Parathyroid adenoma (tissue), 2 donors: ENCODE data around the gene NT5C.

Experiments used
- H2AFZ ChIP-seq: fragments of 300-600 bp; sonication (generic); one replicate; pipeline ENCODE4 v1.7.0; 2017; ENCODE audit warnings: antibody characterized with exemption, mild to moderate bottlenecking
- H3K27ac ChIP-seq: fragments of 300-600 bp; sonication (generic); one replicate; pipeline ENCODE4 v1.7.0; 2017
- H3K27me3 ChIP-seq: fragments of 300-600 bp; sonication (generic); one replicate; pipeline ENCODE4 v1.7.0; 2017; ENCODE audit warnings: low read length; ENCODE audit not compliant: control insufficient read depth, insufficient read depth
- H3K36me3 ChIP-seq: fragments of 300-600 bp; sonication (generic); one replicate; pipeline ENCODE4 v1.7.0; 2017; ENCODE audit warnings: low read length; ENCODE audit not compliant: control insufficient read depth, insufficient read depth
- H3K4me1 ChIP-seq: fragments of 300-600 bp; sonication (generic); one replicate; pipeline ENCODE4 v1.7.0; 2017; ENCODE audit warnings: control low read depth
- H3K4me2 ChIP-seq: fragments of 300-600 bp; sonication (generic); one replicate; pipeline ENCODE4 v1.7.0; 2017; ENCODE audit warnings: low read length
- H3K4me3 ChIP-seq: fragments of 300-600 bp; sonication (generic); one replicate; pipeline ENCODE4 v1.7.0; 2017; ENCODE audit warnings: low read depth, low read length
- H3K79me2 ChIP-seq: fragments of 300-600 bp; sonication (generic); one replicate; pipeline ENCODE4 v1.7.0; 2017; ENCODE audit warnings: control low read depth
- H3K9ac ChIP-seq: fragments of 300-600 bp; sonication (generic); one replicate; pipeline ENCODE4 v1.7.0; 2017; ENCODE audit warnings: mild to moderate bottlenecking
- H3K9me3 ChIP-seq: fragments of 300-600 bp; sonication (generic); one replicate; pipeline ENCODE4 v1.7.0; 2017; ENCODE audit warnings: low read length; ENCODE audit not compliant: control insufficient read depth
- CTCF ChIP-seq: fragments of 300-600 bp; sonication (generic); IDR thresholded peaks from one replicate; pipeline ENCODE4 v1.7.0; 2017; ENCODE audit warnings: antibody characterized with exemption, mild to moderate bottlenecking
- donor health status: primary hyperparathyroidism.

Gene NT5C

GRCh38 chr17:75126954-75127353, 4.6 kb downstream of the NT5C start:
- Histone ChIP-seq H2AFZ (no peak overlapping the region), H3K27me3 (no peaks in the 10 kb centered on the region)

GRCh38 chr17:75125984-75126383, 5.6 kb downstream of the NT5C start:
- Histone ChIP-seq H2AFZ (no peak overlapping the region), H3K79me2 (no peaks in the 10 kb centered on the region), H3K9me3 (no peaks in the 10 kb centered on the region), H3K4me2 (no peak overlapping the region), H3K36me3 (no peaks in the 10 kb centered on the region), H3K4me1 (no peaks in the 10 kb centered on the region), H3K27ac (no peak overlapping the region), H3K4me3 (no peak overlapping the region), H3K27me3 (no peaks in the 10 kb centered on the region), H3K9ac (no peak overlapping the region)
- TF ChIP-seq CTCF, result no peak

More at GRCh38 chr17:75126954-75127353, 4.6 kb downstream of the NT5C start:
- Histone ChIP-seq H3K9ac (no peak overlapping the region), H3K36me3 (no peaks in the 10 kb centered on the region), H3K4me3 (no peak overlapping the region), H3K9me3 (no peaks in the 10 kb centered on the region), H3K4me2 (no peak overlapping the region), H3K4me1 (no peaks in the 10 kb centered on the region), H3K27ac (no peak overlapping the region), H3K79me2 (no peaks in the 10 kb centered on the region)
- no peak for TF ChIP-seq CTCF

- H3K36me3 ChIP-seq, result no peaks in the 10 kb centered on the region
- no peak overlapping the region for H3K4me3 ChIP-seq
- peaks cover 2% of the 10 kb centered on the region for H3K79me2 ChIP-seq
- H3K4me1 ChIP-seq, result no peaks in the 10 kb centered on the region
- no peak for TF ChIP-seq CTCF
- H3K4me2 ChIP-seq, result no peak overlapping the region
- no peaks in the 10 kb centered on the region for H3K9me3 ChIP-seq
- peak overlapping the region; percentile 21 for H3K27ac ChIP-seq
- no peaks in the 10 kb centered on the region for H3K27me3 ChIP-seq
- no peak overlapping the region for H2AFZ ChIP-seq
- H3K9ac ChIP-seq, result no peak overlapping the region
Observed at GRCh38 chr17:75124819-75125162, 6.8 kb downstream of the NT5C start.

- Histone ChIP-seq H3K4me1 (no peaks in the 10 kb centered on the region), H3K9me3 (no peaks in the 10 kb centered on the region), H3K27ac (peak overlapping the region; percentile 22), H3K27me3 (no peaks in the 10 kb centered on the region), H3K79me2 (peaks cover 2% of the 10 kb centered on the region), H3K4me3 (no peak overlapping the region), H3K9ac (no peak overlapping the region), H2AFZ (no peak overlapping the region), H3K4me2 (no peak overlapping the region), H3K36me3 (no peaks in the 10 kb centered on the region)
- TF ChIP-seq CTCF, result no peak
Observed at GRCh38 chr17:75124041-75124818, 7.3 kb downstream of the NT5C start.

GRCh38 chr17:75118307-75118706, 13.2 kb downstream of the NT5C start:
- TF ChIP-seq CTCF, result no peak
- Histone ChIP-seq H3K4me1 (no peaks in the 10 kb centered on the region), H3K36me3 (no peaks in the 10 kb centered on the region), H3K79me2 (peaks cover 13% of the 10 kb centered on the region), H3K27me3 (no peaks in the 10 kb centered on the region), H3K27ac (no peak overlapping the region), H3K4me2 (no peak overlapping the region), H2AFZ (no peak overlapping the region), H3K9me3 (no peaks in the 10 kb centered on the region), H3K4me3 (no peak overlapping the region), H3K9ac (no peak overlapping the region)
